ENCODE results near the gene PZP.

DNA sequence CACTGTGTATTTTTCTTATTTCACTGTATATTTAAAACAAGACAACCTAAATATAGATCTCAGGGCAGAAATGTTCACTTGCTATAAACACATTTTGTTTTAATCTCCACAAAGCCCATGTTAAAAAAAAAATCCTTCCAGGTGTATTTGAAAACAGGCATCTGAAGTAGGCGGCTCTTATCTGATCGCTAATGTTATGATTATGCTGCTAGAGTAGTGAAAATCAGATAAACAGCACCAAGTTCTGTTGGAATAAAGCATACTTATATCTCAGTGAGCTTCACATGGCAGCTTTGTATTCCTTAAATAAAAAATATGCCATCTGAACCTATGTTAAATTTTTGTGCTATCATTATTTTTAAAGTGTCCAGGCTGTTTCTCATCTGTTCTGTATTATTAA is 47.6 kb upstream of the PZP start:
- TF ChIP-seq, protein P1, sequence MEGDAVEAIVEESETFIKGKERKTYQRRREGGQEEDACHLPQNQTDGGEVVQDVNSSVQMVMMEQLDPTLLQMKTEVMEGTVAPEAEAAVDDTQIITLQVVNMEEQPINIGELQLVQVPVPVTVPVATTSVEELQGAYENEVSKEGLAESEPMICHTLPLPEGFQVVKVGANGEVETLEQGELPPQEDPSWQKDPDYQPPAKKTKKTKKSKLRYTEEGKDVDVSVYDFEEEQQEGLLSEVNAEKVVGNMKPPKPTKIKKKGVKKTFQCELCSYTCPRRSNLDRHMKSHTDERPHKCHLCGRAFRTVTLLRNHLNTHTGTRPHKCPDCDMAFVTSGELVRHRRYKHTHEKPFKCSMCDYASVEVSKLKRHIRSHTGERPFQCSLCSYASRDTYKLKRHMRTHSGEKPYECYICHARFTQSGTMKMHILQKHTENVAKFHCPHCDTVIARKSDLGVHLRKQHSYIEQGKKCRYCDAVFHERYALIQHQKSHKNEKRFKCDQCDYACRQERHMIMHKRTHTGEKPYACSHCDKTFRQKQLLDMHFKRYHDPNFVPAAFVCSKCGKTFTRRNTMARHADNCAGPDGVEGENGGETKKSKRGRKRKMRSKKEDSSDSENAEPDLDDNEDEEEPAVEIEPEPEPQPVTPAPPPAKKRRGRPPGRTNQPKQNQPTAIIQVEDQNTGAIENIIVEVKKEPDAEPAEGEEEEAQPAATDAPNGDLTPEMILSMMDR (IDR thresholded peaks at IDR 0.05), result no peak
- TF ChIP-seq POLR2AphosphoS5 (IDR thresholded peaks at IDR 0.05), result no peak
- TF ChIP-seq POLR2A (IDR thresholded peaks at IDR 0.05), result no peak
